Gastrocnemius medialis (tissue), 4 donors: ENCODE data around the gene KCTD12. TPM values are rescaled to one million over a fixed set of nuclear protein-coding genes. Genes with fewer than 3 reads are reported as not detected.

Experiments used
- ATAC-seq, 2 donors: fragments of 150-250 bp; one replicate each; pipeline ENCODE4 v1.9.1; 2016
- DNase-seq, 2 donors: peaks; one replicate each; pipeline ENCODE4 v3.0.0-alpha.2; 2019
- H3K27ac ChIP-seq, 4 donors: fragments of 200-600 bp; sonication (generic); 1 replicate in 1 of 4; 2 replicates in 3 of 4; pipeline ENCODE4 v1.5.1; 2016 to 2018; ENCODE audit warnings: mild to moderate bottlenecking in 2 of 4, moderate library complexity in 1 of 4
- H3K27me3 ChIP-seq, 3 donors: fragments of 200-600 bp; sonication (generic) in 2 of 3; 1 replicate in 1 of 3; 2 replicates in 2 of 3; pipeline versions ENCODE4 v1.5.1 to v1.6.0; 2016 to 2019; ENCODE audit warnings: mild to moderate bottlenecking in 1 of 3, moderate library complexity in 1 of 3
- H3K36me3 ChIP-seq, 2 donors: fragments of 200-600 bp; sonication (generic) in 1 of 2; one replicate each; pipeline ENCODE4 v1.5.1; 2017 to 2018
- H3K4me1 ChIP-seq, 2 donors: fragments of 200-600 bp; sonication (generic) in 1 of 2; one replicate each; pipeline ENCODE4 v1.5.1; 2016 to 2017; ENCODE audit warnings: mild to moderate bottlenecking in 2 of 2
- H3K4me3 ChIP-seq, 4 donors: fragments of 200-600 bp; sonication (generic) in 3 of 4; 1 replicate in 1 of 4; 2 replicates in 3 of 4; pipeline ENCODE4 v1.5.1; 2016 to 2019; ENCODE audit warnings: mild to moderate bottlenecking in 2 of 4
- H3K9me3 ChIP-seq, 3 donors: fragments of 200-600 bp; sonication (generic) in 2 of 3; 1 replicate in 1 of 3; 2 replicates in 2 of 3; pipeline ENCODE4 v1.5.1; 2016 to 2019
- CTCF ChIP-seq, 5 experiments: fragments of 450-650 bp in 3 of 5; fragments of 200-600 bp in 2 of 5; sonication (generic) in 2 of 5; IDR thresholded peaks in 4 of 5; conservative IDR thresholded peaks in 1 of 5; 1 replicate in 4 of 5; 2 replicates in 1 of 5; pipeline ENCODE4 v1.5.1; 2016 to 2019; ENCODE audit warnings: antibody characterized with exemption in 5 of 5, mild to moderate bottlenecking in 3 of 5, moderate library complexity in 3 of 5
- POLR2A ChIP-seq, 2 donors: fragments of 450-650 bp; IDR thresholded peaks; one replicate each; pipeline ENCODE4 v1.6.1; 2017; ENCODE audit warnings: antibody characterized with exemption in 2 of 2, mild to moderate bottlenecking in 2 of 2, moderate library complexity in 2 of 2
- in situ Hi-C, 4 donors: fragments of 200-750 bp; cut with MboI; loops; one replicate each; pipeline versions ENCODE4 v1.15.0 to v1.8.0; 2017; ENCODE audit warnings: low sequenced_read_pairs in 4 of 4
- intact Hi-C: fragments of 100-400 bp; cut with DNase I; formaldehyde crosslinking; loops from one replicate; pipeline ENCODE4 v1.15.1; 2023; ENCODE audit warnings: low total_unique reads
- total RNA-seq, 4 donors: library from RNA; depleted of rRNA; stranded (reverse); fragments of >200 nt; gene quantifications; one replicate each; pipeline versions ENCODE4 v1.1.0 to v1.2.3, GENCODE V29; 2016

Gene KCTD12
- total RNA-seq, 4 donors from 2014 or later = 17.3 to 35.9 (median 27.1) TPM

GRCh38 chr13:76917095-76917494, 30.9 kb upstream of the KCTD12 start:
- no peak overlapping the region for H3K27ac ChIP-seq
- ATAC-seq = no peak

GRCh38 chr13:76913898-76914297, 27.7 kb upstream of the KCTD12 start:
- in situ Hi-C loops = loop anchor here in 3 of 4 donors (25.0 kb wide), 2 partner anchors 452 to 1227 kb away; no protein-coding TSS in a partner anchor
- no peaks in the 10 kb centered on the region for H3K4me1 ChIP-seq
- DNase-seq = no peak
- no peak for ATAC-seq
- H3K4me3 ChIP-seq = no peak overlapping the region
- no peaks in the 10 kb centered on the region for H3K27me3 ChIP-seq
- H3K27ac ChIP-seq = no peak overlapping the region
- no peaks in the 10 kb centered on the region for H3K36me3 ChIP-seq
- no peaks in the 10 kb centered on the region for H3K9me3 ChIP-seq
- TF ChIP-seq POLR2A (IDR thresholded peaks at IDR 0.05) (no peak), CTCF (IDR thresholded peaks at IDR 0.05 in 4 of 5, conservative IDR thresholded peaks at IDR 0.05 in 1 of 5) (no peak)
- intact Hi-C loops = no loop called here

More at GRCh38 chr13:76917095-76917494, 30.9 kb upstream of the KCTD12 start:
- Histone ChIP-seq H3K9me3 (no peaks in the 10 kb centered on the region), H3K27me3 (no peaks in the 10 kb centered on the region), H3K4me1 (no peaks in the 10 kb centered on the region), H3K36me3 (no peaks in the 10 kb centered on the region), H3K4me3 (no peak overlapping the region)
- intact Hi-C loops (no loop called here), in situ Hi-C loops (loop anchor here in 3 of 4 donors (25.0 kb wide), 2 partner anchors 455 to 1230 kb away; no protein-coding TSS in a partner anchor)
- DNase-seq = no peak
- no peak for TF ChIP-seq POLR2A (IDR thresholded peaks at IDR 0.05)
- no peak for TF ChIP-seq CTCF (IDR thresholded peaks at IDR 0.05 in 4 of 5, conservative IDR thresholded peaks at IDR 0.05 in 1 of 5)

GRCh38 chr13:76912476-76912875, 26.3 kb upstream of the KCTD12 start:
- TF ChIP-seq CTCF (IDR thresholded peaks at IDR 0.05 in 4 of 5, conservative IDR thresholded peaks at IDR 0.05 in 1 of 5) (no peak), POLR2A (IDR thresholded peaks at IDR 0.05) (no peak)
- no peak for ATAC-seq
- DNase-seq = no peak
- in situ Hi-C loops (loop anchor here in 3 of 4 donors (25.0 kb wide), 2 partner anchors 450 to 1225 kb away; no protein-coding TSS in a partner anchor), intact Hi-C loops (no loop called here)
- Histone ChIP-seq H3K4me1 (no peaks in the 10 kb centered on the region), H3K27ac (no peak overlapping the region), H3K4me3 (no peak overlapping the region), H3K9me3 (no peaks in the 10 kb centered on the region), H3K27me3 (no peaks in the 10 kb centered on the region), H3K36me3 (no peaks in the 10 kb centered on the region)

GRCh38 chr13:76904507-76904906, 18.3 kb upstream of the KCTD12 start:
- TF ChIP-seq CTCF (IDR thresholded peaks at IDR 0.05 in 4 of 5, conservative IDR thresholded peaks at IDR 0.05 in 1 of 5) (no peak), POLR2A (IDR thresholded peaks at IDR 0.05) (no peak)

More at GRCh38 chr13:76904507-76904906, 18.3 kb upstream of the KCTD12 start:
- Histone ChIP-seq H3K36me3 (no peaks in the 10 kb centered on the region), H3K4me1 (no peaks in the 10 kb centered on the region), H3K27me3 (no peaks in the 10 kb centered on the region), H3K9me3 (no peaks in the 10 kb centered on the region), H3K4me3 (no peak overlapping the region), H3K27ac (no peak overlapping the region)
- in situ Hi-C loops = loop anchor here (5.0 to 25.0 kb wide), 6 partner anchors 240 to 1217 kb away; no protein-coding TSS in a partner anchor
- intact Hi-C loops = loop anchor here (5.0 to 10.0 kb wide), 2 partner anchors 432 to 1210 kb away; no protein-coding TSS in a partner anchor
- ATAC-seq (no peak), DNase-seq (no peak)
